HG03025 (cell line): ENCODE measurements around the gene AQP6.

ENCODE experiments used
- ATAC-seq: cut with Tn5 transposase; IDR thresholded peaks from one replicate; pipeline ENCODE4 v1.9.1; 2021; ENCODE audit warnings: mild to moderate bottlenecking, moderate library complexity; ENCODE audit not compliant: unreplicated experiment, low FRiP score

Gene AQP6

DNA sequence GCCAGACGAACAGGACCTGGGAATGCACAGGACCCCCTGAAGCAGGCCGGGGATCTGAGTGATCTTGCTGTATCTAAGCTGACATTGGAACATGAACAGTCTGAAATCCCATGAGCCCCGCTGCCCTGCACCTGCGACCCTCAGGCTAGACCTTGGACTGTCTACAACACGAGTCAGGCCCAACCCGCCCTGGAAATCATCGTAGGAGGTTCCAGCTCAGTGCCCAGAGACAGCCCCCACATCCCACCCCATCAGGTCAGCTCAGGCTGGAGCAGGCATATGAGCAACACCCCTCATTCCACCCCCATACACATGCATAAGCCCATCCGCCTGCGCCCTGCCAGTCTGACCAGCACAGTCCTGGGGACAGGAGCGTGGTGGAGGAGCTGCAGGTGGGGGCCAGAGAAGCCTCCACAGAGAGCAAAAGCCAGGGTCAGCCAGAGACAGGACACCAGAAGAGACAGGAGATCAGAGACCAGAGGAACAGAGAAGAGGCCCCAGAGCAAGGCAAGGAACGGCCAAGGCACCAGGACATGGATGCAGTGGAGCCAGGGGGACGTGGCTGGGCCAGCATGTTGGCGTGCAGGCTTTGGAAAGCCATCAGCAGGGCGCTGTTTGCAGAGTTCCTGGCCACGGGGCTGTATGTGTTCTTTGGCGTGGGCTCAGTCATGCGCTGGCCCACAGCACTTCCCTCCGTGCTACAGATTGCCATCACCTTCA lies at the start of gene AQP6:
Gene AQP6 (plus strand): TSS at position 307 of the 720 bp plus-strand sequence. CDS start 227 bp downstream, at position 534.
- ATAC-seq = no peak

- no peak for ATAC-seq
These were observed 49.6 kb upstream of the AQP6 start for GRCh38 chr12:49923035-49923644.

DNA sequence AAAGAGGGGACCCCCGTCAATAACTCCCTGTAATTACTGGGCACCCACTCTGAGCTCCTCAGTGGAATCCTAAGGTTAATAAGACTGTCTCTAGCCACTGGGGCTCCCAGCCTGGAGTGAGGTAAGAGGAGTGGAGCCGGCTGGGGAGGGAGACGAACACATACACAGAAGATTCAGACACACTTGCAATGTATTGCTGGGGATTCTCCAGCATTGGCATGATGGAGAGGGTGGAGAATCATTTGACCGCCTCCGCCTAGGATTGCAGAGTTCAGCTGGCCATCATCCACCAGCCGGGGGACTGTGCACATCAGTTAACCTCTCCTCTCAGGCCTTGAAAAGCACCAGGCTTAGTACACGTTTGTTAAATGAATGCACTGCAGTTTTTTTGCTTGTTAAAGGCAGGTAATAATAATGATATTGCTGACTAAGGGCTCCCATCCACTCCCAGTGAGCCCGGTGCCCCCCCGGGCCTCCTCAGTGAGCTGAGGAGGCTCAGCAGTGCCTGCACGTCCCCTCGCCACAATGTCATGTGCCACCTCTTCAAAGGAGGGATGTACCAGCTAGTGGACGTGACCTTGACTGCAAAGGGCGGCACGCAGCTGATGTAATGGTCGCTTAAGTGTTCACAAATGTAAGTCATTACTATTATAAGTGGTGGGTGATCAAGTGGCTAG lies 48.7 kb upstream of the AQP6 start:
- no peak for ATAC-seq

DNA sequence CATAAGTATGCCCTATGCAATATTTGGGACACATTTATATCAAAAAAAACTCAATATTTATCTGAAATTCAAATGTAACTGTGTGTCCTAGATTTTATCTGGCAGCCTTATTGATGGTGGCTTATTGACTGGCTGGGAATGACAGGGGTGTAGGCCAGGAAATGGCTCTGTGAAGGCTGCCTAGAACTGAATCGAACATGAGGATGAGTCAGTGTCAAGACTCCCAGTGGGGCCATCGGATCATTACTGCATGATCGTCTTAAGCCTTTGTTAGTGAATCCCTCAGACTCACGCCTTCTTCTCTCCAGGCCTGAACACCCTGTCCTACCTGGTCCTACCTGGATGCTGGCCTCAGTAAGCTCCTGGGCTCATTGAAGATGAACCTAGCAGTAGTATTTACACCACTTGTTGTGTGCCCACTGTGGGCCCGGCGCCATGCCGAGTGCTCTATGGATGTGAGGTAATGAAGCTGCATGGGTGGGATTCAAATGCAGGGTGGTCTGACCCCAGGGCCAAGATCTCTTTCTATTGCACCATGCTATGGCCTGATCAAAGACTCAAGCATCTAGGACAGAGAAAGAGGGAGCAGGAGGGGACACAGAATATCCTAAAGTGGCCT lies 48.0 kb upstream of the AQP6 start:
- no peak for ATAC-seq

- ATAC-seq = no peak
These were observed 47.1 kb upstream of the AQP6 start for GRCh38 chr12:49925433-49926204.

GRCh38 chr12:49928471-49928870 lies 44.3 kb upstream of the AQP6 start:
- ATAC-seq = no peak

DNA sequence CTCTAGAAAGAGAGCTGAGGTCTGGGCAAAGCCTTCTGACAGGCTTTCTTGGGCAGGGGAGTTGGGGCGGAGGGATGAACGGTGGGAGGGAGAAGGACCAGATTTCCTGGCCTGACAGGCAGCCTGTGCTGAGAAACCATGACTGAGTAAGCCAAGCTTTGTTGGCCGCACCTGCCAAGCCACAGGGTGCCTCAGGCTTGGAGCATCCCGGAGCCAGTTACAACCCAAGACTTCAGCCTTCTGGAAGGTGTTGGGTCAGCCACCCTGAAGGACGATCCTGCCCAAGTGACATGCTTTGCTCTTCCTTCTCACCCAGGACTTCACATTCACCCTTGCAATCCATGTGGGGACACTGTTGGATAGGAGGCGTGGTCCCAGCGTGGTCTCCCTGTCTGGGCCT lies 43.2 kb upstream of the AQP6 start:
- ATAC-seq = no peak

DNA sequence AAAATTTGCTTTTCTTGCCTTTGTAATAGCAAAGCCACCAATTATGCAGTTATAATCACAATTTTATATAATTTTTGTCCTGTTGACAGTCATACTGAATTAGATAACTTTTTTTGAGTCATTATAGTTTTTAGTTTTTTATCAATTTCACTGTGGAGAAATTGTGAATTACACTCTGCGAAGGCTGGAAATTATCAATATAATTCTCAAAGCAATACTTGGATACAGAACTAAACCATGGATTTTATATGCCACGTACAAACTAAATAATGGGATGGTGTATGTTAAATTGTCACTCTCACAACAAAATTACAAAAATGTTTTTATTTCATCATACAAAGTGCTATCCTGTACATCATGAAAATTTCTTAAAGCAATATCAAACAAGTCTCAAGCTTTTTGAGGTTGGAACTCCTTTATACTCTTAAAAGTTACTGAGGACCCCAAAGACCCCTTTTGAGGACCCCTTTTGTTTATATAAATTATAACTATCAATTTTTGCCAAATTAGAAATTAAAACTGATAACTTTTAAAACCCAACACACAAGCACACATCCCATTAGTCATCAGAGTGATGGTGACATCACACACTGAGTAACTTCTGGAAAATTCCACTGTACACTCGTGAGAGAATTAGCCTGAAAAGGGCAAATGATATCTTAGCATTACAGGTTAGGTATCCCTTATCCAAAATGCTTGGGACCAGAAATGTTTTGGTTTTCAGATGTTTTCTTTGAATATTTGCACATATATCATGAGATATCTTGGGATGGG lies 42.0 kb upstream of the AQP6 start:
- ATAC-seq = no peak

DNA sequence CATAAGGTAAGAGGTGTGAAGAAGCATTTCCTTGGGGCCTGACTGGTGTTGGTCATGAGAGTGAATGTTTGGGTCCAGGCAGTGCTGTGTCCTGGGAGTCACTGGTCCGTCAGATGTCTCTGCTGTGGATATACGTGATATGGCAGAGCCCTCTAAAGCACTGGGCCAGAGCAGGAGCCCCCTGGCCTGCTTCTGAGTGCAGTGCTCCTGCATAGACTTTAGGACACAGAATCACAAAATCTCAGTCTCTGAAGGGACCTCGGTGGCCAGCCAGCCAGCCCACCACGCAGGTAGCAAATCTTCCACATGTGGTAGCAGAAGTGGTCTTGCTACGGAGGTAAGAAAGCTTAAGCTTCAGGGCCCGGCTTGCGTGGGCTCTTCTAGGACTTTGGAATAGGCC lies 40.7 kb upstream of the AQP6 start:
- ATAC-seq = no peak

- ATAC-seq = no peak
These were observed 40.1 kb upstream of the AQP6 start for GRCh38 chr12:49932533-49933130.

GRCh38 chr12:49933796-49934195 lies 39.0 kb upstream of the AQP6 start:
- no peak for ATAC-seq

GRCh38 chr12:49934505-49934904 lies 38.2 kb upstream of the AQP6 start:
- no peak for ATAC-seq

- no peak for ATAC-seq
These were observed 35.8 kb upstream of the AQP6 start for GRCh38 chr12:49936925-49937324.

GRCh38 chr12:49937639-49938300 lies 35.0 kb upstream of the AQP6 start:
- no peak for ATAC-seq

GRCh38 chr12:49939307-49939706 lies 33.4 kb upstream of the AQP6 start:
- ATAC-seq = no peak

GRCh38 chr12:49939707-49940106 lies 33.0 kb upstream of the AQP6 start:
- ATAC-seq = no peak

DNA sequence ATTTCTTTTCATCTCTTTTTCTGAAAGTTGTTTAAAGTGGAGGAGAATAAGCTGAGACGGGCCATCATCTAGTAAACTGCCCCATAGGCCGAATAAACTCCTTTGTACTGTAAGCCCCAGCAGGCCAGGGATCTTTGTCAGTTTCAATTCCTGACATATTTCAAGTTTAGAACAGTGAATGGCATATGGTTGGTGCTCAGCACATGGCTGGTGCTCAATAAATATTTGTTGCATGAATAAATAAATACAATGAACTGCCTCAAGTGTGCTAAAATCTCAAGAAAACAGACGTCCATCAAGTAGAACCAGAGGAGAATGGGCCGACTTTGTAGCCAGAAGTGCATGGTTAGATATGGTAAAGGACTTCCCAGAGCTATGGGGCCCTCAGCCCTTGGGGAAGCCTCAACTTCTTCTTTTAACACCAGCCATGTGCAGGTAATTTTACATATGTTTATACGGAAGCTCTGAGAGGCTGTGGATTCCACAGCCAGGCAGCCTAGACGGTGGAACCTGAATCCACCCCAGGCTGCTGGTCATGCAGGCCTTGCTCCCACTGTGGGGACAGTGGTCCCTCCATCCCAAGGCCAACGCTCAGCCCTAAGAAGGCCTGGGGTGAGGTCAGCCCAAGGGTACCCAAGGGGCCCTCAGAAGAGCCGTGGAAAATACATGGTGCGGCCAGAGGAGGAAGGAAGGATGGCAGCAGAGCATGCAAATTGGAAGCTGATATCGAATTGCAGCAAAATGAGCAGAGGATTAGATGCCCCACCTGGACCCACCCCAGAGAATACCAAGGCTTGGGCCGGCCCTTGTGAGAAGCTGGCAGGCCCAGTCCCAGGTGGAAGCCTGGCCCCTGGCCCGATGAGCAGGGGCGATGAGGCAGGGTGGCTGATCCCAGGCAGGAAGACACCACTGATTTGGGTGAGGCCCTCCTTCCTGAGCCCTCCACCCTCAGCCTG lies 30.9 kb upstream of the AQP6 start:
- no peak for ATAC-seq

DNA sequence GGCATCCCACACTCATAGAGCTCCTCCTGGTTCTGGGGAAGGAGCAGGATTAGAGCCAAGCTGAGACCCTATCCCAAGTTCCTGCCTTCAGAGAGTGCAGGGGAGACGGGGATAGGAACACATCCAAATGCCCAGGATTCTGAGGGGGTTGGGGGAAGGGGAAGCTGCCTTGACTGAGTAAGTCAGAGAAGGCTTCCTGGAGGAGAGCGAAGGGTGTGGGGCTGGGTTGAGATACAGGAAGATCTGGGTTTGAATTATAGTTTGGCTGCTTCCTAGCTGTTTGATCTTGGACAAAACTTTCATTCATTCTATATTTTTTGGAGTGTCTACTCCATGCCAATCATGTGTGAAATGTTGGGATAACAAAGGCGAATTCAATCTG lies 30.2 kb upstream of the AQP6 start:
- no peak for ATAC-seq
